GM10847 (cell line): ENCODE results near the gene RBM33.

Experiments
- POLR2A ChIP-seq: IDR thresholded peaks from 2 replicates; pipeline ENCODE4 v1.6.1; 2011; ENCODE audit not compliant: insufficient read length; ENCODE audit errors: extremely low read depth

RBM33 gene

GRCh38 chr7:155722118-155722517 is 77.7 kb downstream of the RBM33 start:
- TF ChIP-seq POLR2A: no peak

GRCh38 chr7:155722936-155723335 is 78.5 kb downstream of the RBM33 start:
- no peak for TF ChIP-seq POLR2A

- TF ChIP-seq POLR2A: no peak
Observed at GRCh38 chr7:155724327-155725005, 80.0 kb downstream of the RBM33 start.

DNA sequence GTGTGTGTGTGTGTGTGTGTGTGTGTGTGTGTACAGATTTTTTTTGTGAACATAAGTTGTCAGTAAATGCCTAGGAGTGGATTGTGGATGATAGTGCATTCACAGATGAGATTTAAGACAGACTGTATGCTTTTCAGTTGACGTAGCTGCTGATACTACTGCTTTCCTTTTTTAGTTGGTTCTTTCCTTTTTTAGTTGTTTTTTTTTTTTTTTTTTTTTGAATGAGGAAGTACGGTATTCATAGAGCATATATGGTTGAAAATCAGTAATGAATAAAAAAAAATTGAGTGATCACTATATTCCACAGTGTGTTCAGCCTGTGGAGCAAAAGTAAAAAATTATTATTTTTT is 80.5 kb downstream of the RBM33 start:
- no peak for TF ChIP-seq POLR2A

DNA sequence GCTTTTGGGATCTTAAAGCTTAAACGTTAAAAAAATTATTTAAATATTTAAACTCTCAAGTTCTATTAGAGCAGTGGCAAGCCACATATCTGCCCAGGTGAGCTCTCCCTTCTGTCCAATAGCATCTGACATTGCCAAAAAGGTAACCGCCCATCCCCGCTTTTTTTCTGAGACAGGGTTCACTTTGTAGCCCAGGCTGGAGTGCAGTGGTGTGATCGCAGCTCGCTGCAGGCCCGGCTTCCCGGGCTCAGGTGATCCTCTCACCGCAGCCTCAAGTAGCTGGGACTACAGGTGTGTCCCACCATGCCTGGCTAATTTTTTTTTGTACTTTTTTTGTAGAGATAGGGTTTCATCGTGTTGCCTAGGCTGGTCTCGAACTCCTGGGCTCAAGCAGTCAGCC is 83.2 kb downstream of the RBM33 start:
- no peak for TF ChIP-seq POLR2A

DNA sequence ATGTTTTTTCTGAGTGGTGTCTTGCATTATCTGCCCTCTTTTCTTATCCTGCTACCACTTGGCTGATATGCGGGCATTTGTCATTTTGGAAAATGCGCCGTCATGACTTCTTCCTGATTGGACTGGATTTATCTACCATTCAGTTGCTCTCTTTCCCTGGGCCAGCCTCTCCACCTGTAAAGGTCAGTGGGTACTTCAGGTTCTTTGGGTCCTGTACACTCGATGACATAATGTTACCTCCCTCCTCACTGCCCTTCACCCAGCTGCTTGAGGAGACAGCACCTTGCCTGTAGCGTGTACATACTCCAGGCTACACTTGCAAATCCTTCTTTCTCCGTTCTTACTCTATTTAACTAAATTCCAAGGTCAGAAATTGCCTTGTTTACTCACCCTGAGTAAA is 83.7 kb downstream of the RBM33 start:
- no peak for TF ChIP-seq POLR2A

GRCh38 chr7:155729847-155730246 is 85.4 kb downstream of the RBM33 start:
- no peak for TF ChIP-seq POLR2A

GRCh38 chr7:155731380-155731779 is 86.9 kb downstream of the RBM33 start:
- TF ChIP-seq POLR2A: no peak

GRCh38 chr7:155731871-155732270 is 87.4 kb downstream of the RBM33 start:
- TF ChIP-seq POLR2A: no peak

GRCh38 chr7:155732286-155732685 is 87.8 kb downstream of the RBM33 start:
- no peak for TF ChIP-seq POLR2A

DNA sequence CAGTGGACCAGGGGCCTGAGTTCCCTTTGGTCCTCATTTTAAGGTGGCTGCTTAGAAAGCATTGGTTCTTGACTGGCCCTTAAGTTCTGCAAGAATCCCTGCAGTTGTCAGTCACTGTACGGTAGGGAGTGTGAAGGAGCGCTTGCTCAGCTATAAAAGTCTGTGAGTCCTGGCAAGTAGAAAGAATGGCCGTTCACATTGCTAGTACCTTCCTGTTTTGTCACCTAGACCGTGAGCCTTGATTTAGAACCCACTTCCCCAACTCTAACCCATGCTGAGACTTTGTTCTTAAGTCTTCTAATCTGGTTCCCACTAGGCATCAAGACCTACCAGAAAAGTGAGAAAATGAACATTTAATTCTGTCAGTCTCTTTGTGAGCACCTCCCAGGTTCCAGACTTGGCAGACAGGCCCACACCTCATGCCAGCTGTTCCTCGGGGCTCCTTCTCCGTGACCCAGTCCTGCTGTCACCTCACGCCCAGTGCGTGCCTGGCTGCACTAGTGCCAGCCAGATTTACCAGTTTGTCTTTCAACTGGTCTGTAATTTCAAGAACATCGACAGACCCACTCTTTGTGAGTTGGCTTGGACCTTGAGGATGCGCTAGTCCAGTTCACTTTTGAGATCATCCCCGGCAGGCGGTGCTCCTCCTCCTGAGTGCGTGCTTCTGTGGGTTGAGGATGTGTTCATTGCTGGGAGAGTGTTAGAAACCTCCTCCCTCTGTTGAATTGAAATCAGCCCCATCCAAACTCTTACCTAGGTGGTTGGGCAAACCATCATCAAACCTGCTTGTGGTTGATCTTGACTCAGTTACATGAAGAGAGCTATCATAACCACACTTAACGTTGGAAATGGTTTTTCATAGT is 89.4 kb downstream of the RBM33 start:
- TF ChIP-seq POLR2A: no peak

DNA sequence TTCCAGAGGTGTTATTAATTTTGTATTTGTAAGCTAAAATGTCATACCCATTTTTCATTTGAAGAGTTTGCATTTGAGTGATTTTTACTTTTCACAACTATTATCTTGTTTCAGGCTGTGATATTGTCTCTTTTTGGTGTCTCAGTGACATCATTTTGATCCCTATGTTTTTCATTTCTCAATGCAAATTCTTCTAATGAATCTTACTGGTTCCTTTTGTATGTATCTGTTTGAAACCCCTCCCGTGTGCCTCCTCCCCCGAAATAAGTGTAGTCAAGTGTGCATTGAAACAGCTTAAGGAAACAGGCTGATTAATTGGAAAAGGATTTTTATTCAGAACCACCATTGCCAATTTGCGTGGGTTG is 90.0 kb downstream of the RBM33 start:
- TF ChIP-seq POLR2A: no peak

- TF ChIP-seq POLR2A: no peak
Observed at GRCh38 chr7:155735442-155736115, 91.1 kb downstream of the RBM33 start.

DNA sequence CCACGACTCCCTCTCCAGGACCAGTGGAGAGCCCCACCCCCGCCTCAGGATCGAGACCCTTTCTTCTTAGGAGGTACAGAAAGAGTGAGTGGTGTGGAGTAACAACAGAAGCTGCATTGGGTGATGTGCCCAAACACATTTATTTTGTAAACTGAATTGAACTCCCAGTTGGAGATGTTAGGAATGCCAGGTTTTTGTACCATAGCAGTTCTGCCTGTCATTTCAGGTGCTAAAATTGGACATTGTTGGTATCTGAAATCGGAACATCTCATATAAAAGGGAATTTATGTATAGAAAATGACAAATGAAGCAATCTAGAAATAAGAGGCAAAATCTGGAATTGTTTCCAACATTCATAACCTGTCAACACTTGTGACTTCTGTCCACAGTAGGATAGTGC is 93.1 kb downstream of the RBM33 start:
- TF ChIP-seq POLR2A: no peak

DNA sequence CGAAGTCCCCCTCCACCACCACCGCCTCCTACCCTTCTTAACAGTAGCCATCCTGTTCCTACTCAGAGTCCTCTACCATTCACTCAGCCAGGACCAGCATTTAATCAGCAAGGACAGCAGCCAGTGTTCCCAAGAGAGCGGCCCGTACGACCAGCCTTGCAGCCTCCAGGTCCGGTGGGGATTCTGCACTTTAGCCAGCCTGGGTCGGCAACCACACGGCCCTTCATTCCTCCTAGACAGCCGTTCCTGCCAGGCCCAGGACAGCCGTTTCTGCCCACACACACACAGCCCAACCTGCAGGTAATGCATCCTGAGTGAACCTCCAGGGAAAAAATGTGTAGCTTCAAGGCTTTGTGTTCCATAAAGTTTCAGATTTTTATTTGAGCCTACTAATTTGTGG is 93.6 kb downstream of the RBM33 start:
- no peak for TF ChIP-seq POLR2A
